Urinary bladder (tissue), 4 donors: ENCODE results near the gene PLXND1. TPM values are rescaled to one million over a fixed set of nuclear protein-coding genes. Genes with fewer than 3 reads are reported as not detected.

Source experiments
- DNase-seq: peaks from one replicate; pipeline ENCODE4 v3.0.0-alpha.2; 2015; ENCODE audit errors: extremely low spot score
- H3K27ac ChIP-seq: one replicate; pipeline ENCODE4 v1.5.1; 2013; ENCODE audit warnings: low read depth, mild to moderate bottlenecking, moderate library complexity
- H3K36me3 ChIP-seq: one replicate; pipeline ENCODE4 v1.6.1; 2013; ENCODE audit warnings: mild to moderate bottlenecking, moderate library complexity; ENCODE audit not compliant: insufficient read depth
- H3K4me1 ChIP-seq: one replicate; pipeline ENCODE4 v1.6.1; 2013; ENCODE audit warnings: mild to moderate bottlenecking, moderate library complexity; ENCODE audit not compliant: insufficient read depth
- H3K4me3 ChIP-seq: one replicate; pipeline ENCODE4 v1.5.1; 2013; ENCODE audit warnings: low read depth, low read length
- WGBS: extraction: QIAGEN DNeasy Blood & Tissue Kit; methylation state at CpG from one replicate; pipeline ENCODE4 v1.1.7; 2013; 5-methylcytosine and 5-hydroxymethylcytosine counted together
- polyA plus RNA-seq: library from polyadenylated mRNA; stranded (reverse); fragments of 200-250 nt; gene quantifications from one replicate; pipeline ENCODE4 v1.2.3, GENCODE V29; 2013
- total RNA-seq: library from RNA; depleted of rRNA; stranded (reverse); fragments of >200 nt; gene quantifications from one replicate; pipeline ENCODE4 v1.2.3, GENCODE V29; 2014
- donor health status: healthy with polysubstance abuse.
- donor health status: healthy.

Gene PLXND1
- total and polyA plus RNA-seq, 2 donors, result 70.3 to 126 TPM

- DNase-seq, result no peak
- WGBS, result 89% methylated on average over 4 of the region's 4 CpGs
- H3K4me3 ChIP-seq, result no peak overlapping the region
- no peaks in the 10 kb centered on the region for H3K4me1 ChIP-seq
- H3K36me3 ChIP-seq, result no peaks in the 10 kb centered on the region
- no peak overlapping the region for H3K27ac ChIP-seq
Observed at GRCh38 chr3:129534428-129535027, 71.9 kb downstream of the PLXND1 start.

GRCh38 chr3:129533406-129533805 is 73.1 kb downstream of the PLXND1 start:
- DNase-seq, result no peak
- Histone ChIP-seq H3K27ac (no peak overlapping the region), H3K4me3 (no peak overlapping the region), H3K4me1 (no peaks in the 10 kb centered on the region), H3K36me3 (no peaks in the 10 kb centered on the region)
- WGBS, result 96% methylated on average over 16 of the region's 16 CpGs

GRCh38 chr3:129532261-129532660 is 74.2 kb downstream of the PLXND1 start:
- DNase-seq, result no peak
- WGBS, result 96% methylated on average over 20 of the region's 20 CpGs
- H3K4me3 ChIP-seq, result no peak overlapping the region
- H3K36me3 ChIP-seq, result no peaks in the 10 kb centered on the region
- H3K27ac ChIP-seq, result no peak overlapping the region
- no peaks in the 10 kb centered on the region for H3K4me1 ChIP-seq

- H3K27ac ChIP-seq, result no peak overlapping the region
- H3K4me3 ChIP-seq, result no peak overlapping the region
- no peak for DNase-seq
- no peaks in the 10 kb centered on the region for H3K36me3 ChIP-seq
- no peaks in the 10 kb centered on the region for H3K4me1 ChIP-seq
- WGBS, result 94% methylated on average over 11 of the region's 11 CpGs
Observed at GRCh38 chr3:129531699-129532098, 74.8 kb downstream of the PLXND1 start.

GRCh38 chr3:129530821-129531220 is 75.7 kb downstream of the PLXND1 start:
- H3K27ac ChIP-seq, result no peak overlapping the region
- WGBS, result 98% methylated on average over 13 of the region's 13 CpGs
- H3K4me3 ChIP-seq, result no peak overlapping the region
- no peak for DNase-seq
- no peaks in the 10 kb centered on the region for H3K4me1 ChIP-seq
- no peaks in the 10 kb centered on the region for H3K36me3 ChIP-seq

- WGBS, result 46% methylated on average over 6 of the region's 6 CpGs
- no peaks in the 10 kb centered on the region for H3K36me3 ChIP-seq
- no peak overlapping the region for H3K27ac ChIP-seq
- no peak overlapping the region for H3K4me3 ChIP-seq
- DNase-seq, result no peak
- H3K4me1 ChIP-seq, result no peaks in the 10 kb centered on the region
Observed at GRCh38 chr3:129530251-129530791, 76.2 kb downstream of the PLXND1 start.

GRCh38 chr3:129529436-129530210 is 76.9 kb downstream of the PLXND1 start:
- WGBS, result 79% methylated on average over 12 of the region's 12 CpGs
- Histone ChIP-seq H3K27ac (no peak overlapping the region), H3K4me3 (no peak overlapping the region), H3K36me3 (no peaks in the 10 kb centered on the region), H3K4me1 (no peaks in the 10 kb centered on the region)
- DNase-seq, result no peak

- H3K4me1 ChIP-seq, result no peaks in the 10 kb centered on the region
- WGBS, result 96% methylated on average over 18 of the region's 18 CpGs
- no peaks in the 10 kb centered on the region for H3K36me3 ChIP-seq
- no peak within 1 kb of the TSS for H3K4me3 ChIP-seq
- no peak within 1 kb of the TSS for H3K27ac ChIP-seq
- DNase-seq, result no peak
Observed at GRCh38 chr3:129528589-129529100, 77.8 kb downstream of the PLXND1 start, which contains the start of gene RHO. Gene RHO (plus strand): TSS chr3:129528639. CDS start chr3:129528734, 95 bp downstream.

- 92% methylated on average over 11 of the region's 11 CpGs for WGBS
- Histone ChIP-seq H3K27ac (no peak overlapping the region), H3K4me3 (no peak overlapping the region), H3K4me1 (no peaks in the 10 kb centered on the region), H3K36me3 (no peaks in the 10 kb centered on the region)
- no peak for DNase-seq
Observed at GRCh38 chr3:129527262-129527661, 79.2 kb downstream of the PLXND1 start.

- H3K4me1 ChIP-seq, result no peaks in the 10 kb centered on the region
- WGBS, result 82% methylated on average over 12 of the region's 12 CpGs
- DNase-seq, result no peak
- H3K27ac ChIP-seq, result no peak overlapping the region
- H3K36me3 ChIP-seq, result no peaks in the 10 kb centered on the region
- no peak overlapping the region for H3K4me3 ChIP-seq
Observed at GRCh38 chr3:129526121-129526900, 80.2 kb downstream of the PLXND1 start.

GRCh38 chr3:129525341-129525968 is 81.0 kb downstream of the PLXND1 start:
- no peak for DNase-seq
- H3K4me1 ChIP-seq, result no peaks in the 10 kb centered on the region
- H3K4me3 ChIP-seq, result no peak overlapping the region
- H3K27ac ChIP-seq, result no peak overlapping the region
- 81% methylated on average over 8 of the region's 8 CpGs for WGBS
- H3K36me3 ChIP-seq, result no peaks in the 10 kb centered on the region

GRCh38 chr3:129524081-129524480 is 82.4 kb downstream of the PLXND1 start:
- Histone ChIP-seq H3K36me3 (no peaks in the 10 kb centered on the region), H3K4me1 (no peaks in the 10 kb centered on the region), H3K27ac (no peak overlapping the region), H3K4me3 (no peak overlapping the region)
- DNase-seq, result no peak
- 75% methylated on average over 4 of the region's 4 CpGs for WGBS

- DNase-seq, result no peak
- Histone ChIP-seq H3K27ac (no peak overlapping the region), H3K36me3 (no peaks in the 10 kb centered on the region), H3K4me1 (no peaks in the 10 kb centered on the region), H3K4me3 (no peak overlapping the region)
- 89% methylated on average over 5 of the region's 5 CpGs for WGBS
Observed at GRCh38 chr3:129522953-129523352, 83.5 kb downstream of the PLXND1 start.
